CD4-positive, alpha-beta T cell treated with Interleukin-17A for 1 hour (primary cell): Measurements from ENCODE around the gene LRP1.
A peak's percentile ranks its signal among the peaks of the same experiment; 100 is the strongest.

Source experiments
- DNase-seq: peaks from one replicate; pipeline ENCODE4 v3.0.0-alpha.2; 2020

LRP1 gene

DNA sequence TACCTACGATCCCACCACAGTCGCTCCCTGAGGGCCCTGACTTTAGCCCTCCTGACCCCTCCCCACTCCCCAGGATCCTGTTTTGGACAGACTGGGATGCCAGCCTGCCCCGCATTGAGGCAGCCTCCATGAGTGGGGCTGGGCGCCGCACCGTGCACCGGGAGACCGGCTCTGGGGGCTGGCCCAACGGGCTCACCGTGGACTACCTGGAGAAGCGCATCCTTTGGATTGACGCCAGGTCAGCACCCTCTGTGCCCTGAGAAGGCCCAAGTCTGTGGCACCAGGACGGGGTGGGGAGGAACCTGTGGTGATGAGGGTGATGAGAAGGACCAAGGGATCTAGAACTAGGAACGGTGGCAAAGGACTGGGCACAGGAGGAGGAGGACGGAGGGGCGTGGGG, 49.1 kb downstream of the LRP1 start:
- no peak for DNase-seq

- no peak for DNase-seq
Measured at GRCh38 chr12:57178213-57178612, 49.9 kb downstream of the LRP1 start.

- DNase-seq = no peak
Measured at GRCh38 chr12:57179331-57180086, 51.2 kb downstream of the LRP1 start.

DNA sequence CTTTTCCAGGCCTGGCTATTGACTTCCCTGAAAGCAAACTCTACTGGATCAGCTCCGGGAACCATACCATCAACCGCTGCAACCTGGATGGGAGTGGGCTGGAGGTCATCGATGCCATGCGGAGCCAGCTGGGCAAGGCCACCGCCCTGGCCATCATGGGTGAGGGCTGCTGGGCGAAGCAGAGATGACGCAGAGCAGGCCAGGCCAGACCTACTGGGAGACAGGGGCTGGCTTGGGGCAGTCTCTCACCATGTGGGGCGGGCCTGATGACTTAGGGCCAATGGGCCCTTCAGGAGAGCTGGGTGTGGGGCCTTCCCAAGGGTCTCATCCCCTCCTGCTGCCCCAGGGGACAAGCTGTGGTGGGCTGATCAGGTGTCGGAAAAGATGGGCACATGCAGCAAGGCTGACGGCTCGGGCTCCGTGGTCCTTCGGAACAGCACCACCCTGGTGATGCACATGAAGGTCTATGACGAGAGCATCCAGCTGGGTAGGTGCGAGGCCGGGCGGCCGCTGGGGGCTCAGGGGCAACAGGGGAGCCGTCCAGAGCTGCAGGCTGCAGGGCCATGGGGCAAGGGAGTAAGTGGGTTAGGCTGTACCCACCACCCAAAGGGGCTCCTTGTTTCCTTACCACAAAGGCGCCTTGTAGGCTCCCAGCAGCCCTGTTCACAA, 52.2 kb downstream of the LRP1 start:
- no peak for DNase-seq

- no peak for DNase-seq
Measured at GRCh38 chr12:57181072-57181471, 52.8 kb downstream of the LRP1 start.

DNA sequence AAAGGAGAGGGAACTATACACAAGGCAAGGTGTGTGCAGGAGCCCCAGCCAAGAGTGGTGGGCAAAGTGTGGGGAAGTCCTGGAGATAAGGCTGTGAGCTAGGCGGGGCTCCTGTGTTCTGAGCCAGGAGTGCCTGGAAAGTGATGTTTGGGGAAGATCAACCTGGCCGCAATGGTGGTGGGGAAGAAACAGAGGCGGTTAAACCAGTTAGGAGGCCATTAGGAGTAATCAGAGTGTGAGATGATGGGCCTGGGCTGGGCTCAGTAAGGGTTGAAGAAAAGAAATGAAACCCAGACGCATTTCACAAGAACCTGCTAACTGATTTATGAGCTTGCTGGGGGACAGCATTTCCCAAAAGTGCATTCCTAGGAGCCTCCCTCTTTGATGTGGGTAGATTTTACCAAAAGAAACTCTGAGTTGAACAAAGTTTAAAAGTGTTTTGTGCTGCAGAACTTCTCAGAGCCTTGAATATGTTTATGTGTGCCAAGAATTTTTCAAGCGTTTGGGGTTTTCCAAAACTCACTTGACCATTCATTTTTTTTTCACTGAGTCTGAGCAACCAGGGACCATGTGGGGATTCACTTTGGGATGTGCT, 53.4 kb downstream of the LRP1 start:
- no peak for DNase-seq

GRCh38 chr12:57182918-57183575, 54.8 kb downstream of the LRP1 start:
- peak; percentile 79 for DNase-seq

- DNase-seq = no peak
Measured at GRCh38 chr12:57183939-57184725, 55.8 kb downstream of the LRP1 start.

DNA sequence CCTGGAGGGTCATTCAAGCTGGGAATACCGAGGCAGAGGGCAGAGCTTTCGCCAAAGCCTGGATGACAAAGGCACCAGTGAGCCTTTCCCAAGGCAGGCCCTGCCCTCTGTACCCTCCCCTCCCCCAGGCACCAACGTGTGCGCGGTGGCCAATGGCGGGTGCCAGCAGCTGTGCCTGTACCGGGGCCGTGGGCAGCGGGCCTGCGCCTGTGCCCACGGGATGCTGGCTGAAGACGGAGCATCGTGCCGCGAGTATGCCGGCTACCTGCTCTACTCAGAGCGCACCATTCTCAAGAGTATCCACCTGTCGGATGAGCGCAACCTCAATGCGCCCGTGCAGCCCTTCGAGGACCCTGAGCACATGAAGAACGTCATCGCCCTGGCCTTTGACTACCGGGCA, 57.1 kb downstream of the LRP1 start:
- DNase-seq = no peak

DNA sequence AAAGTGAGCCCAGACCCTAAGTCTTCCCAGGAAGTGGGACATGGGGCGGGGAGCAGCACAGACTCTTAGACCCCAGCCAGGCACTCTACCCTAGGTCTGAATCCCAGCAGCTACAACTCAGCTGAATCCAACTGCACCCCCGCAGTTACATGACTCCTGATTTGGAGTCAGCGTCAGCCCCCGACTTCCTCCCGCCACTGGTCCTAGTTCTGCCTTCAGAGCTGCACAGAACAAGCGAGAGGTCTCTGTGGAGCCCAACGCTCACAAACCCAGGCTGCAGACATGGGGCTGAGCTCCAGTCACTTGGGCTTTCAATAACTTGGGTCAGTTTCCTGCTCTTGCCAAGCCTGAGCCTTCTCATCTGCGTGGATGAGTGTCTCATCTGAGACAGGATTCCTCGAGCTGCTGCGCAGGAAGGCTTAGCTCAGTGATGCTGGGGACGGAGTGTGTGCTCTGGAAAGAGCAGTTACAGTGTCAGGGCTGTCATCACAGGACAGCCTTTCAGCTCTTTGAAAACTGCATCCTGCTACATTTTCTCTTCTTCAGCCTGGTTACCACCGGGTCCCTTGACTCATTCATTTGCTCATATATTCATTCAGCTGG, 57.7 kb downstream of the LRP1 start:
- no peak for DNase-seq

- DNase-seq = no peak
Measured at GRCh38 chr12:57187222-57188089, 59.2 kb downstream of the LRP1 start.

- no peak for DNase-seq
Measured at GRCh38 chr12:57188090-57188425, 59.8 kb downstream of the LRP1 start.

- DNase-seq = no peak
Measured at GRCh38 chr12:57190037-57190436, 61.8 kb downstream of the LRP1 start.

DNA sequence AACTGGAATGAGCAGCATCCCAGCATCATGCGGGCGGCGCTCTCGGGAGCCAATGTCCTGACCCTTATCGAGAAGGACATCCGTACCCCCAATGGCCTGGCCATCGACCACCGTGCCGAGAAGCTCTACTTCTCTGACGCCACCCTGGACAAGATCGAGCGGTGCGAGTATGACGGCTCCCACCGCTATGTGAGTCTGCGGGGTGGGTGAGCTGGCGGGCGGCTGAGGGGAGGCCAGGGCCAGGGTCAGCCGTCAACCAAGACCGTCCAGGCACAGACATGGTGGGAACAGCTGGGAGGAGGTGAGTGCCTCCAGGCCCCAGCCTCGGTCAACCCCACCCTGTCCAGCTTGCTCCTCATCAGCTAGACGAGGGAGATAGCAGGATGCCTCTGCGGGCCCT, 62.5 kb downstream of the LRP1 start:
- no peak for DNase-seq

GRCh38 chr12:57191410-57191809, 63.1 kb downstream of the LRP1 start:
- no peak for DNase-seq

DNA sequence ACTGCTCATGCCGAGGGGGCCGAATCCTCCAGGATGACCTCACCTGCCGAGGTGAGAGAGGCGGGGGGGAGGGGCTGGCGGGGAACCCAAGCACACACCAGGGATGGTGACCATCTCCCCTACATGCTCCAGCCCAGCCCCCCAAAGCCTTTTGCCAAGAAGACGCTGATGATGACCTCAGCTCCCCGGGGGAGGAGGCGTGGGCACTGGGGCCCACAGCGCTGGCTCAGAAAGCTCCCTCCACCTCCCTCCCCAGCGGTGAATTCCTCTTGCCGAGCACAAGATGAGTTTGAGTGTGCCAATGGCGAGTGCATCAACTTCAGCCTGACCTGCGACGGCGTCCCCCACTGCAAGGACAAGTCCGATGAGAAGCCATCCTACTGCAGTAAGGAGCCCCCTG, 64.6 kb downstream of the LRP1 start:
- no peak for DNase-seq

DNA sequence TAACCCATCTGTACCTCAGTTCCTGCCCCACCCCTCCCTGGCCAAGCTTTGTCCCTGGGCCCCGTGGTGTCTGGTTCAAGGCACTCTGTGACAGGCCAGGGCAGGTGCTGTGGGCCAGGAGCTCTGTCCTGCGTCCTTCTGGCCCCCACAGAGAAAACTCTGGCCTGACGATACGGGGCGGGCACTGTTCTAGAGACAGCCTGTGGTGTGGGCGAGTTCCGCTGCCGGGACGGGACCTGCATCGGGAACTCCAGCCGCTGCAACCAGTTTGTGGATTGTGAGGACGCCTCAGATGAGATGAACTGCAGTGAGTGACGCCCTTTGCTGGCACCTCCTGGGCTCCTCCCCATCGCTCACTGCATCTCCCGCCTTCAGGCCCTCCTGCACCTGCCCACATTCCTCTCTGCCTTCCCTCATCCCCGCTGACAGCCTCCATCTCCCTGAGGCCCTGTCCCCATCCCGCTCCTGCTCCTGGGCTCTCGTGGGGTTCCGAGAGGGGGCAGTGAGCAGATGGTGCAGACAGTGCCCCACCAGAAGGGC, 65.5 kb downstream of the LRP1 start:
- no peak for DNase-seq

DNA sequence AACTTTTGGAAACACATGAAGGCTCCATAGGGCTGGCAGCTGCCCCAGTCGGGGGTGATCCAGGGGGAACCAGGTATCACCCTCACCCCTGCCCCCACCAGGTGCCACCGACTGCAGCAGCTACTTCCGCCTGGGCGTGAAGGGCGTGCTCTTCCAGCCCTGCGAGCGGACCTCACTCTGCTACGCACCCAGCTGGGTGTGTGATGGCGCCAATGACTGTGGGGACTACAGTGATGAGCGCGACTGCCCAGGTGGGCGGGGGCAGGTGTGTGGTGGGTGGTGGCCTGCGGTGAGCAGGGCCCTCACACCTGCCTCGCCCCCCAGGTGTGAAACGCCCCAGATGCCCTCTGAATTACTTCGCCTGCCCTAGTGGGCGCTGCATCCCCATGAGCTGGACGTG, 66.0 kb downstream of the LRP1 start:
- DNase-seq = no peak

DNA sequence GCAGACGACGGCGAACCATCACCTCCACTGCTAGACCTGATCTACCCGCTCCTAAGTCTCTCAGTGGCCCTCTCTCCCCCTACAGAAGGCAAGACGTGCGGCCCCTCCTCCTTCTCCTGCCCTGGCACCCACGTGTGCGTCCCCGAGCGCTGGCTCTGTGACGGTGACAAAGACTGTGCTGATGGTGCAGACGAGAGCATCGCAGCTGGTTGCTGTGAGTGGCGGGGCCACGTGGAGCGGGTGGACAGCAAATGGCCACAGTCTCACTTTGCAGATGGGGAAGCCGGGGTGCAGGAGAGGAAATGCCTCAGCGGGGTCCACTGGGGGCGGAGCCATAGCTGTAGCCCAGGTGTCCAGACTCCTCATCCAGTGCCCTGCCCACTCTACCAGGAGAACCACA, 66.9 kb downstream of the LRP1 start:
- no peak for DNase-seq

DNA sequence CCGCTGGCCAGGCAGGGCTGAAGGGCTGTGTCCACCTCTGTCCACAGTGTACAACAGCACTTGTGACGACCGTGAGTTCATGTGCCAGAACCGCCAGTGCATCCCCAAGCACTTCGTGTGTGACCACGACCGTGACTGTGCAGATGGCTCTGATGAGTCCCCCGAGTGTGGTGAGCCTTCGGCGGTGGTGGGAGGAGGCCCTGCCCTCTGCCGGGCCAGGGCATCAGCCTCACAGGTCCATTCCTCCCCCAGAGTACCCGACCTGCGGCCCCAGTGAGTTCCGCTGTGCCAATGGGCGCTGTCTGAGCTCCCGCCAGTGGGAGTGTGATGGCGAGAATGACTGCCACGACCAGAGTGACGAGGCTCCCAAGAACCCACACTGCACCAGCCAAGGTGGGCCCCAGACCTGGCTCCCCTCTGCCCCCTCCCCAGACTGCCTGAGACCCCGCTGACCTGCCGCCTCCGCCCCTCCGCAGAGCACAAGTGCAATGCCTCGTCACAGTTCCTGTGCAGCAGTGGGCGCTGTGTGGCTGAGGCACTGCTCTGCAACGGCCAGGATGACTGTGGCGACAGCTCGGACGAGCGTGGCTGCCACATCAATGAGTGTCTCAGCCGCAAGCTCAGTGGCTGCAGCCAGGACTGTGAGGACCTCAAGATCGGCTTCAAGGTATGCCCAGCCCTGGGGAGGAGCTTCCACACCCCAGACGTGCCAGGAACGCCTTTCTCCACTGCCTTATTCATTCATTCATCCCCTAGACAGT, 67.5 kb downstream of the LRP1 start:
- DNase-seq = no peak

- DNase-seq = no peak
Measured at GRCh38 chr12:57196439-57196838, 68.2 kb downstream of the LRP1 start.
